WTC11 (cell line): ENCODE data around the gene RTF1. TPM values are rescaled to one million over a fixed set of nuclear protein-coding genes. Genes with fewer than 3 reads are reported as not detected.

ENCODE experiments used
- ATAC-seq: fragments of 200-7000 bp; cut with Tn5 transposase; 2 replicates; pipeline ENCODE4 v1.10.0; 2021; ENCODE audit warnings: mild to moderate bottlenecking, moderate library complexity
- CTCF ChIA-PET: fragments of 300-600 bp; sonication (Branson Sonifier 250); formaldehyde crosslinking; loops from one replicate; lab custom pipeline; 2021; ENCODE audit warnings: antibody characterized with exemption; lab: Charles Lee
- POLR2A ChIA-PET: fragments of 350-600 bp; sonication (Branson Sonifier 250); formaldehyde crosslinking; loops from one replicate; lab custom pipeline; 2021; ENCODE audit warnings: antibody characterized with exemption; lab: Charles Lee
- DNase-seq: peaks from one replicate; pipeline ENCODE4 v3.0.0; 2021; ENCODE audit warnings: low spot score
- H3K27ac Mint-ChIP-seq: 2 replicates; pipeline ENCODE4 v1.8.0; 2021; ENCODE audit warnings: mixed read lengths
- H3K27me3 Mint-ChIP-seq: 2 replicates; pipeline ENCODE4 v1.8.0; 2021; ENCODE audit warnings: low read depth, mild to moderate bottlenecking, moderate library complexity, mixed read lengths
- H3K36me3 Mint-ChIP-seq: 2 replicates; pipeline ENCODE4 v1.8.0; 2021; ENCODE audit warnings: mixed read lengths
- H3K4me1 Mint-ChIP-seq: 2 replicates; pipeline ENCODE4 v1.8.0; 2022; ENCODE audit warnings: mixed read lengths
- H3K4me3 Mint-ChIP-seq: 2 replicates; pipeline ENCODE4 v1.8.0; 2021; ENCODE audit warnings: mild to moderate bottlenecking, moderate library complexity, mixed read lengths
- H3K9me3 Mint-ChIP-seq: 2 replicates; pipeline ENCODE4 v1.8.0; 2021; ENCODE audit warnings: mixed read lengths
- AFF4 ChIP-seq: sonication (generic); formaldehyde crosslinking; IDR thresholded peaks from 2 replicates; pipeline ENCODE4 v1.8.1; 2023; ENCODE audit warnings: mild to moderate bottlenecking, missing genetic modification reagents, borderline replicate concordance
- E2F4 ChIP-seq: sonication (generic); formaldehyde crosslinking; IDR thresholded peaks from 2 replicates; pipeline ENCODE4 v1.8.1; 2022; ENCODE audit warnings: low read depth, mild to moderate bottlenecking, moderate library complexity, missing genetic modification reagents, borderline replicate concordance
- EMX1 ChIP-seq: fragments of 250-450 bp; sonication (Bioruptor Pico); IDR thresholded peaks from 2 replicates; pipeline ENCODE4 v1.8.0; 2021; ENCODE audit warnings: mild to moderate bottlenecking
- GRHL2 ChIP-seq: fragments of 250-450 bp; sonication (Bioruptor Pico); IDR thresholded peaks from 2 replicates; pipeline ENCODE4 v1.8.0; 2022; ENCODE audit warnings: mild to moderate bottlenecking, moderate library complexity; ENCODE audit not compliant: insufficient replicate concordance, severe bottlenecking
- HMGA2 ChIP-seq: fragments of 250-450 bp; sonication (Bioruptor Pico); IDR thresholded peaks from 2 replicates; pipeline ENCODE4 v1.4.0; 2021; ENCODE audit warnings: mild to moderate bottlenecking, moderate library complexity
- IRF2 ChIP-seq: sonication (generic); formaldehyde crosslinking; IDR thresholded peaks from 2 replicates; pipeline ENCODE4 v1.8.0; 2022; ENCODE audit warnings: low read depth, missing genetic modification reagents, borderline replicate concordance
- MXD4 ChIP-seq: fragments of 250-450 bp; sonication (Bioruptor Pico); IDR thresholded peaks from 2 replicates; pipeline ENCODE4 v1.8.0; 2021; ENCODE audit warnings: mild to moderate bottlenecking, moderate library complexity, borderline replicate concordance
- SOX15 ChIP-seq: fragments of 250-450 bp; sonication (Bioruptor Pico); IDR thresholded peaks from 2 replicates; pipeline ENCODE4 v1.9.0; 2021; ENCODE audit warnings: mild to moderate bottlenecking
- SP1 ChIP-seq: sonication (generic); formaldehyde crosslinking; conservative IDR thresholded peaks from 2 replicates; pipeline ENCODE4 v1.8.1; 2022; ENCODE audit warnings: missing genetic modification reagents
- ZNF416 ChIP-seq: fragments of 250-450 bp; sonication (Bioruptor Pico); IDR thresholded peaks from 2 replicates; pipeline ENCODE4 v1.9.0; 2021; ENCODE audit warnings: mild to moderate bottlenecking, inconsistent platforms
- total RNA-seq: library from RNA; stranded (reverse); gene quantifications from 3 replicates; pipeline ENCODE4 v1.2.3, GENCODE V29; 2021
- TF ChIP-seq, protein P1 (sequence below): sonication (generic); formaldehyde crosslinking; IDR thresholded peaks from 2 replicates; pipeline ENCODE4 v1.8.0; 2022; ENCODE audit warnings: missing genetic modification reagents
- TF ChIP-seq, protein P2 (sequence below): fragments of 250-450 bp; sonication (Bioruptor Pico); IDR thresholded peaks from 2 replicates; pipeline ENCODE4 v1.9.0; 2021; ENCODE audit warnings: mild to moderate bottlenecking
- TF ChIP-seq, protein P3 (sequence below): fragments of 250-450 bp; sonication (Bioruptor Pico); conservative IDR thresholded peaks from 2 replicates; pipeline ENCODE4 v1.9.0; 2021; ENCODE audit warnings: mild to moderate bottlenecking
- TF ChIP-seq, protein P4 (sequence below): sonication (generic); formaldehyde crosslinking; IDR thresholded peaks from 2 replicates; pipeline ENCODE4 v1.8.0; 2022; ENCODE audit warnings: mild to moderate bottlenecking, missing genetic modification reagents

The RTF1 gene
- total RNA-seq, 1 experiment from 2014 or later: 52.3 TPM

GRCh38 chr15:41498657-41499056, 81.8 kb downstream of the RTF1 start:
- DNase-seq (no peak), ATAC-seq (no peak)
- peaks cover 20% of the 10 kb centered on the region for H3K4me1 Mint-ChIP-seq
- no peaks in the 10 kb centered on the region for H3K9me3 Mint-ChIP-seq
- no peaks in the 10 kb centered on the region for H3K36me3 Mint-ChIP-seq
- TF ChIP-seq, protein P1, sequence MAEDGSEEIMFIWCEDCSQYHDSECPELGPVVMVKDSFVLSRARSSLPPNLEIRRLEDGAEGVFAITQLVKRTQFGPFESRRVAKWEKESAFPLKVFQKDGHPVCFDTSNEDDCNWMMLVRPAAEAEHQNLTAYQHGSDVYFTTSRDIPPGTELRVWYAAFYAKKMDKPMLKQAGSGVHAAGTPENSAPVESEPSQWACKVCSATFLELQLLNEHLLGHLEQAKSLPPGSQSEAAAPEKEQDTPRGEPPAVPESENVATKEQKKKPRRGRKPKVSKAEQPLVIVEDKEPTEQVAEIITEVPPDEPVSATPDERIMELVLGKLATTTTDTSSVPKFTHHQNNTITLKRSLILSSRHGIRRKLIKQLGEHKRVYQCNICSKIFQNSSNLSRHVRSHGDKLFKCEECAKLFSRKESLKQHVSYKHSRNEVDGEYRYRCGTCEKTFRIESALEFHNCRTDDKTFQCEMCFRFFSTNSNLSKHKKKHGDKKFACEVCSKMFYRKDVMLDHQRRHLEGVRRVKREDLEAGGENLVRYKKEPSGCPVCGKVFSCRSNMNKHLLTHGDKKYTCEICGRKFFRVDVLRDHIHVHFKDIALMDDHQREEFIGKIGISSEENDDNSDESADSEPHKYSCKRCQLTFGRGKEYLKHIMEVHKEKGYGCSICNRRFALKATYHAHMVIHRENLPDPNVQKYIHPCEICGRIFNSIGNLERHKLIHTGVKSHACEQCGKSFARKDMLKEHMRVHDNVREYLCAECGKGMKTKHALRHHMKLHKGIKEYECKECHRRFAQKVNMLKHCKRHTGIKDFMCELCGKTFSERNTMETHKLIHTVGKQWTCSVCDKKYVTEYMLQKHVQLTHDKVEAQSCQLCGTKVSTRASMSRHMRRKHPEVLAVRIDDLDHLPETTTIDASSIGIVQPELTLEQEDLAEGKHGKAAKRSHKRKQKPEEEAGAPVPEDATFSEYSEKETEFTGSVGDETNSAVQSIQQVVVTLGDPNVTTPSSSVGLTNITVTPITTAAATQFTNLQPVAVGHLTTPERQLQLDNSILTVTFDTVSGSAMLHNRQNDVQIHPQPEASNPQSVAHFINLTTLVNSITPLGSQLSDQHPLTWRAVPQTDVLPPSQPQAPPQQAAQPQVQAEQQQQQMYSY (CRISPR knock-in tag): no peak
- TF ChIP-seq HMGA2: no peak
- no peak for TF ChIP-seq EMX1 (CRISPR knock-in tag)
- TF ChIP-seq, protein P2, sequence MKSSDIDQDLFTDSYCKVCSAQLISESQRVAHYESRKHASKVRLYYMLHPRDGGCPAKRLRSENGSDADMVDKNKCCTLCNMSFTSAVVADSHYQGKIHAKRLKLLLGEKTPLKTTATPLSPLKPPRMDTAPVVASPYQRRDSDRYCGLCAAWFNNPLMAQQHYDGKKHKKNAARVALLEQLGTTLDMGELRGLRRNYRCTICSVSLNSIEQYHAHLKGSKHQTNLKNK (CRISPR knock-in tag): no peak
- no peak for TF ChIP-seq IRF2
- no peak for TF ChIP-seq E2F4 (CRISPR knock-in tag)
- TF ChIP-seq AFF4 (CRISPR knock-in tag): no peak
- no peak for TF ChIP-seq SOX15 (CRISPR knock-in tag)
- TF ChIP-seq, protein P3, sequence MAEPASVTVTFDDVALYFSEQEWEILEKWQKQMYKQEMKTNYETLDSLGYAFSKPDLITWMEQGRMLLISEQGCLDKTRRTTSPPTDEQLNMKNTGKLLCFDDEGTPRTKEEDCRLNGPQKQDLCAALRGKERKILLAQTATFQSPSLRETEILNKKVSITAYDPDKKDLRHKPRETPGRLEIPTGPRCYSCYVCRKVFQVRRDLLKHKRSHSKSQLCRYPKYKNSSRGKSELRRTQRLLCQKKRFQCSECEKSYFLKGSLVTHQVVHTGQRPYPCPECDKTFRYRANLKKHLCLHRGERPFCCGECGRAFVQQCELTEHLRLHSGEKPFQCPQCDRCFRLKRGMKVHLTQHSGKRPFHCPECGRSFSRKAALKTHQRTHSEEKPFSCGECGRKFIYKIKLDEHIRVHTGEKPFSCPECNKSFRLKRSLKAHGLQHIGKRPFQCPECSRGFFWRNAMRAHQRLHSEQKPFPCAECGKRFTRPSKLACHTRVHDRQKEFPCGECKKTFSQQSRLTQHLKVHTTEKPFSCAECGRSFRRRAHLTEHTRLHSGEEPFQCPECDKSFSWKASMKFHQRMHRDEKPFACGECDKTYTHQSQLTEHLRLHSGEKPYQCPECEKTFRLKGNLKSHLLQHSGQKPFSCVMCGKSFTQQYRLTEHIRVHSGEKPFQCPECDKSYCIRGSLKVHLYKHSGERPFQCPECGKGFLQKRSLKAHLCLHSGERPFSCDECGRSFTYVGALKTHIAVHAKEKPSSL (CRISPR knock-in tag): no peak
- TF ChIP-seq, all 79 proteins: peak for 0
- ChIA-PET POLR2A (no interaction called here), CTCF (interaction anchor here (0.6 kb wide), 1 partner anchor 162 kb away, joined by 3 read pairs; no protein-coding TSS in a partner anchor)
- H3K27ac Mint-ChIP-seq: no peak overlapping the region
- no peak overlapping the region for H3K4me3 Mint-ChIP-seq
- peaks cover 97% of the 10 kb centered on the region for H3K27me3 Mint-ChIP-seq

DNA sequence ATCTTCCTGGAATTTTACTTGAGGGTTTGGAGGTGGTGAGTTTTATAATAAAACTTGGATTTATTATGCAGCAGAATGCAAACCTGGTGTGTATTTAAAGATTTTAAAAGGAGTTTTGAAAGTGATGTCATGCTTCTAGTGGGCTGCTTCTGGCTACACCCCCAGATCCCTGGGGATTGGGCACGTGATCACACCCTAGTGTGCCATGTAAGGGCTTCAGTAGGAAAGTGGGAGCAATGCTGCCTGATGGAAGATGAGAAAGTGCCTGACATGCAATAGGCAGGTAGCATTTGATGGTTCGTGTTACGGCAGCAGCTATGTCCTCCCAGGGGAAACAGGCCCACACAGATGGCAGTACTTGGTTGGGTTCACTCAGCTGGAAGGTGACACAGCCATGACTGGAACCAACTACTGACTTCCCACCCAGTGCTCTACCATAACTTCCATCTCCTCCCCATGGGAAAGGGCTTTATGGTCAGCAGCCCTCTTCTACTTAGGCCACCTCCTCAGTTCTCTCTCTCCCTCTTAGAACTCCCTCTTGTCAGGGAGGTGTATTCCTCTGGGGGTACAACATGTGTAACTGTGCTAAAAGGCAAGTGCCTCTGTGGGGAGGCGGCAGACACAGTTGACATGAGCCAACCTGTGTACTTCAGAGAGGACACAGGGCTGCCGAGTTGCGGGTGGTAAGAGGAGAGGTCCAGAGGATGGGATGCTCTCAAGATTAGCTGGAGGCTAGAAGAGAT, 82.4 kb downstream of the RTF1 start:
- POLR2A ChIA-PET: no interaction called here

More for the DNA sequence above, 82.4 kb downstream of the RTF1 start:
- TF ChIP-seq GRHL2: no peak
- TF ChIP-seq, protein P4, sequence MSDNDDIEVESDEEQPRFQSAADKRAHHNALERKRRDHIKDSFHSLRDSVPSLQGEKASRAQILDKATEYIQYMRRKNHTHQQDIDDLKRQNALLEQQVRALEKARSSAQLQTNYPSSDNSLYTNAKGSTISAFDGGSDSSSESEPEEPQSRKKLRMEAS: no peak
- no peak for TF ChIP-seq SP1
- no peak for TF ChIP-seq E2F4 (CRISPR knock-in tag)
- no peak for TF ChIP-seq MXD4 (CRISPR knock-in tag)
- TF ChIP-seq ZNF416 (CRISPR knock-in tag): no peak
- DNase-seq (no peak), ATAC-seq (no peak)
- Mint-ChIP-seq H3K4me1 (peaks cover 20% of the 10 kb centered on the region), H3K27ac (no peak overlapping the region), H3K36me3 (no peaks in the 10 kb centered on the region), H3K4me3 (no peak overlapping the region), H3K9me3 (no peaks in the 10 kb centered on the region), H3K27me3 (peaks cover 100% of the 10 kb centered on the region)
- CTCF ChIA-PET: no interaction called here
